GM12891 (cell line): ENCODE results near the gene THSD4.

ENCODE experiments used
- POLR2A ChIP-seq: IDR thresholded peaks from 2 replicates; pipeline ENCODE4 v1.6.1; 2011; ENCODE audit warnings: low read depth, low read length, control low read depth
- POLR2AphosphoS5 ChIP-seq: IDR thresholded peaks from 2 replicates; pipeline ENCODE4 v1.6.1; 2011; ENCODE audit warnings: low read depth, low read length, control low read depth

- no peak for TF ChIP-seq POLR2A
- no peak for TF ChIP-seq POLR2AphosphoS5
Measured at GRCh38 chr15:71781965-71782265, 666.6 kb downstream of the THSD4 start.
